Testis (tissue), 2 donors: ENCODE data around the gene DNAJC15.

ENCODE experiments used
- CTCF ChIP-seq, 3 experiments: fragments of 450-650 bp in 2 of 3; fragments of 200-600 bp in 1 of 3; sonication (generic) in 1 of 3; IDR thresholded peaks; one replicate each; pipeline ENCODE4 v1.5.1; 2016 to 2019; ENCODE audit warnings: antibody characterized with exemption in 3 of 3, mild to moderate bottlenecking in 2 of 3, moderate library complexity in 1 of 3
- POLR2A ChIP-seq: fragments of 450-650 bp; IDR thresholded peaks from one replicate; pipeline ENCODE4 v1.6.1; 2017; ENCODE audit warnings: antibody characterized with exemption, mild to moderate bottlenecking, moderate library complexity

GRCh38 chr13:43134868-43135267 is 111.5 kb downstream of the DNAJC15 start:
- no peak for TF ChIP-seq CTCF (IDR thresholded peaks at IDR 0.05)
- no peak for TF ChIP-seq POLR2A
